OCI-LY1 (cell line): ENCODE data around the gene NOL11.

Experiments used
- H2AFZ ChIP-seq: fragments of 200-600 bp; sonication (generic), shearing (Covaris generic); 2 replicates; pipeline ENCODE4 v1.6.0; 2014; ENCODE audit warnings: antibody characterized with exemption, mild to moderate bottlenecking, low read length
- H3F3A ChIP-seq: fragments of 200-600 bp; sonication (generic), shearing (Covaris generic); 2 replicates; pipeline ENCODE4 v1.6.0; 2014; ENCODE audit warnings: mild to moderate bottlenecking, antibody characterized with exemption, low read length, moderate library complexity; ENCODE audit not compliant: insufficient read depth
- H3K27ac ChIP-seq: fragments of 200-600 bp; sonication (generic); 2 replicates; pipeline ENCODE4 v1.5.1; 2014; ENCODE audit warnings: low read length, mixed run types, mild to moderate bottlenecking, low read depth; ENCODE audit not compliant: poor library complexity, severe bottlenecking
- H3K27me3 ChIP-seq: fragments of 200-600 bp; sonication (generic); 2 replicates; pipeline ENCODE4 v1.6.0; 2014; ENCODE audit warnings: antibody characterized with exemption, mild to moderate bottlenecking, low read length, moderate library complexity; ENCODE audit not compliant: insufficient read depth
- H3K36me3 ChIP-seq: fragments of 200-600 bp; sonication (generic); 2 replicates; pipeline ENCODE4 v1.6.1; 2014; ENCODE audit warnings: mild to moderate bottlenecking, antibody characterized with exemption, low read length, moderate library complexity, mixed read lengths; ENCODE audit not compliant: insufficient read depth
- H3K4me1 ChIP-seq: fragments of 200-600 bp; sonication (generic); 2 replicates; pipeline ENCODE4 v1.5.1; 2014; ENCODE audit warnings: mild to moderate bottlenecking, low read length, moderate library complexity; ENCODE audit not compliant: insufficient read depth, severe bottlenecking
- H3K4me2 ChIP-seq: fragments of 200-600 bp; sonication (generic), shearing (Covaris generic); 2 replicates; pipeline ENCODE4 v1.6.1; 2014; ENCODE audit warnings: low read length
- H3K4me3 ChIP-seq: fragments of 200-600 bp; sonication (generic); 2 replicates; pipeline ENCODE4 v1.5.1; 2014; ENCODE audit warnings: low read length, low read depth, mild to moderate bottlenecking, mixed read lengths; ENCODE audit not compliant: poor library complexity, severe bottlenecking
- H3K79me2 ChIP-seq: fragments of 200-600 bp; shearing (Covaris generic); 2 replicates; pipeline ENCODE4 v1.6.1; 2016; ENCODE audit warnings: mixed run types, low read length, mixed read lengths; ENCODE audit not compliant: insufficient read depth
- H3K9ac ChIP-seq: fragments of 200-600 bp; sonication (generic), shearing (Covaris generic); 2 replicates; pipeline ENCODE4 v1.6.1; 2014; ENCODE audit warnings: mild to moderate bottlenecking, low read length, mixed read lengths
- H3K9me2 ChIP-seq: fragments of 200-600 bp; sonication (generic), shearing (Covaris generic); 2 replicates; pipeline ENCODE4 v1.6.1; 2014; ENCODE audit warnings: low read depth, mild to moderate bottlenecking, low read length, mixed read lengths
- H3K9me3 ChIP-seq: fragments of 200-600 bp; shearing (Covaris generic); 2 replicates; pipeline ENCODE4 v1.6.1; 2014; ENCODE audit warnings: low read length, mixed read lengths
- H4K20me1 ChIP-seq: fragments of 200-600 bp; sonication (generic), shearing (Covaris generic); 2 replicates; pipeline ENCODE4 v1.6.0; 2016; ENCODE audit warnings: mild to moderate bottlenecking, low read length; ENCODE audit not compliant: insufficient read depth
- CTCF ChIP-seq: fragments of 200-600 bp; sonication (generic), shearing (Covaris generic); IDR thresholded peaks from 2 replicates; pipeline ENCODE4 v1.5.1; 2017; ENCODE audit warnings: mild to moderate bottlenecking, antibody characterized with exemption, low read length, moderate library complexity, mixed read lengths
- EZH2 ChIP-seq: fragments of 200-600 bp; sonication (generic), shearing (Covaris generic); IDR thresholded peaks from 2 replicates; pipeline ENCODE4 v1.8.0; 2017; ENCODE audit warnings: borderline replicate concordance, mixed run types, mild to moderate bottlenecking, antibody characterized with exemption, low read length, moderate library complexity, mixed read lengths

The NOL11 gene

GRCh38 chr17:67717192-67717623 is 528 bp upstream of the NOL11 start:
- H3K79me2 ChIP-seq, result peaks cover 22% of the 10 kb centered on the region
- 0 out of 2 replicates have a peak, but pooled peaks cover 2% of the 10 kb centered on the region for H3K9me3 ChIP-seq
- peak overlapping the region; percentile 80; the same call in 1 of the 2 replicates for H2AFZ ChIP-seq
- H3K4me2 ChIP-seq, result peak overlapping the region; percentile 87
- H3F3A ChIP-seq, result no peaks in the 10 kb centered on the region
- H3K27me3 ChIP-seq, result no peaks in the 10 kb centered on the region
- peaks cover 26% of the 10 kb centered on the region for H3K4me1 ChIP-seq
- peak overlapping the region; percentile 39 for H3K27ac ChIP-seq
- no peaks in the 10 kb centered on the region for H4K20me1 ChIP-seq
- peak overlapping the region; percentile 91 for H3K4me3 ChIP-seq
- H3K9ac ChIP-seq, result peak overlapping the region; percentile 94
- H3K9me2 ChIP-seq, result no peaks in the 10 kb centered on the region
- TF ChIP-seq CTCF, result no peak
- TF ChIP-seq EZH2, result no peak
- peaks cover 24% of the 10 kb centered on the region for H3K36me3 ChIP-seq

DNA sequence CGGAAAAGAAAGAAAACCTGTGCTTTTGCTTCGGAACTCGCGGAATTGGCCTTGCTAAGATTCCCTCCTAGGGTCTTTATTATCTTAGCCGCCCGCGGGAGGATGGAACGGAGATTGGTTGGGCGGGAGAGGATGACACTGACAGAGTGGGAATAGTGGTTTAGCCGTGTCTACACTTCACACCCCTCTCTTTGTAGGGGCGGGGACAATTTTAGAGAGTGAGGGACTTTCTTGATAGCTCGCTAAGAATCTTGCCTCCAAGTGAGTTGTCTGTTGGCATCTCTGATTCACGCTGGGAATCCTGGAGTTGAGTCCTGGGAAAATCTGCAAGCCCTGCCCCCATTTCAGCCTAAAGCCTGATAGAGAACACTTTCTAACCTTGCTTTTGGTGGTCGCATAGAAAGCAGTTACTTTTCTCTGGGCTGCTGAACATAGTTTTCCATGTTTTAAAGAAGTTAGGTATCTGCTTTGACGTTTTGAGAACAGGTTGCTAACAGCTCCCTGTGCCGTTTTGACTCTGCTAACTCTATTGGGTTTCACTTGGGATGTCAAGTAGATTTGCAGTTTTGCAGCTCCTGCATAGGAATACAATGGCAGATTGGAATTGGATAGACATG is 697 bp downstream of the NOL11 start:
- Histone ChIP-seq H4K20me1 (no peaks in the 10 kb centered on the region), H3K9ac (peak overlapping the region; percentile 98), H3K9me2 (no peaks in the 10 kb centered on the region), H3F3A (no peaks in the 10 kb centered on the region), H3K79me2 (peaks cover 22% of the 10 kb centered on the region), H2AFZ (0 out of 2 replicates have a peak overlapping the region, but pooled peaks have one; percentile 23), H3K9me3 (no peaks in the 10 kb centered on the region), H3K27me3 (no peaks in the 10 kb centered on the region), H3K36me3 (peaks cover 35% of the 10 kb centered on the region), H3K4me3 (peak overlapping the region; percentile 91), H3K4me2 (peak overlapping the region; percentile 98), H3K4me1 (peaks cover 26% of the 10 kb centered on the region), H3K27ac (peak overlapping the region; percentile 79)
- TF ChIP-seq EZH2 (no peak), CTCF (no peak)

DNA sequence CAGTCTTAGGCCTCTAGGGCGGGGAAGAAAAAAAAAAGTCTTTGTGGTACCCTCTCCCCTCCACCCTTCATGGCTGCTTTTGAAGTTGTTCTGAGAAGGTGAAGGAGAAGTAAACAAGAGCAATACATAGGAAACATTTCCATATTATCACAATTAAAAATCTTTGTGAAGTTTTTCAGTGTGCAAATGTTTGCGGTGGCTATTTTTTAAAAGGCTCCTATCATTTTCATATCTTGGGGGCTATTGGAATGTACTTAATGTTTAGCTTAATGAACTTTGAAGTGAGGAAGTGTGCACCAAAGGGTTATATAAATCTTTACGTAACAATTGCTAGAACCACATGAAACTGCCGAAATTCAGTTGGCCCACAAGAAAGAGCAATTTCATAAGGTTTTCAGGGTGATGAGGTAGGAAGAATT is 7.6 kb downstream of the NOL11 start:
- H3F3A ChIP-seq, result no peaks in the 10 kb centered on the region
- peaks cover 97% of the 10 kb centered on the region for H3K36me3 ChIP-seq
- no peak overlapping the region for H3K4me2 ChIP-seq
- no peaks in the 10 kb centered on the region for H3K9me2 ChIP-seq
- H3K9me3 ChIP-seq, result no peaks in the 10 kb centered on the region
- H3K9ac ChIP-seq, result no peak overlapping the region
- H4K20me1 ChIP-seq, result no peaks in the 10 kb centered on the region
- H2AFZ ChIP-seq, result no peak overlapping the region
- TF ChIP-seq CTCF (no peak), EZH2 (no peak)
- no peaks in the 10 kb centered on the region for H3K27me3 ChIP-seq
- H3K27ac ChIP-seq, result no peak overlapping the region
- H3K79me2 ChIP-seq, result no peaks in the 10 kb centered on the region
- no peaks in the 10 kb centered on the region for H3K4me1 ChIP-seq
- H3K4me3 ChIP-seq, result no peak overlapping the region
